ENCODE results near the gene CSH2.
A peak's percentile ranks its signal among the peaks of the same experiment; 100 is the strongest.
"Not testable (repeated sequence)": the region's sequence is repeated elsewhere in the genome, so short reads cannot be mapped to it uniquely, and the experiment has no call there.

Gene CSH2

DNA sequence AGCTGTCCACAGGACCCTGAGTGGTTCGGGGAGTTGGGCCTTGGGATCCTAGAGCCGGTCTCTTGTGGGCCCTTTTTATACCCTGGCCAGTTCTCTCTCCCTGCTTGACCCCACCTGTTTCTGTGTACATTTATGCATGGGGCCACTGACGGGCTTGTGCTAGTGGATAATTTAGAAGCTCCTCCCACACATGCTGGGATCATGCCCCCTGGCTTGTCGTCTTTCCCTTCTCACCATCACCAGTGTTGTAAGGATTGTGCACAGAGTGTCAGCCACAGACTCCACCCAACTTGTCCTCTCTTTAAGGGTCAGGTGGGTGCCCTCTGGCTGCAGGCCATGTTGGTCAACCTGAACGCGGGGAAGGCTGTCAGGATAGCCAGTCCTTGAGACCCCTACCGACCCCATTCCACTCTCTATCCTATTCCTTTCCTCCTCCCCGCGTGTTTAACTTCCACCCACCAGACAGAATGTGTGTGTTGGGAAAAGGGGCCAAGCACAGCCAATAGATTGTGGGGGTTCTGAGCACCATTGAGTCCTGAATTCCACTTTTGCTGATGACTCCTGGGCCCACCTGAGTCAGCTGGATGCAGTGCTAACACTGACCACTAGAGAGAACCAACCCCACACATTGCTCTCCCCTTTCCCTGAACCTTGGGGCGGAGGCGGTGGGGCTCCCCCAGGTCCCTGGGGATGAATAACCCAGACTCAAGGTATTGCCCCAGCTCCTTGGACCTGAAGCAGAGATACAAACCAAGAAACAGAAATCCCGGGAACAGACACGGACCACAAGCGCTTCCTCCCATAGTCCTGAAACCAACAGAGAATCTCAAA, 23.3 kb upstream of the CSH2 start, which contains the start of gene CSH1:
TSS of gene CSH1 (minus strand) at position 51 of the 831 bp plus-strand sequence. CDS start 63 bp downstream, outside the sequence.
- not testable (repeated sequence) for DNase-seq (ENCODE audit: low read depth in 2 of 2, low spot score in 1 of 2)

DNA sequence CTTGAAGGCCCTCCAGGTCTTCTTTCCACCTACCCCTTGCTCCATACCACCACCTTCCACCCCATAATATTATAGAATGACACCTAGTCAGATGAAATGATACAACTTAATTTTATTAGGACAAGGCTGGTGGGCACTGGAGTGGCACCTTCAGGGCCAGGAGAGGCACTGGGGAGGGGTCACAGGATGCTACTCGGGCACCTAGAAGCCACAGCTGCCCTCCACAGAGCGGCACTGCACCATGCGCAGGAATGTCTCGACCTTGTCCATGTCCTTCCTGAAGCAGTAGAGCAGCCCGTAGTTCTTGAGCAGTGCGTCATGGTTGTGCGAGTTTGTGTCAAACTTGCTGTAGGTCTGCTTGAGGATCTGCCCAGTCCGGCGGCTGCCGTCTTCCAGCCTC, 21.3 kb upstream of the CSH2 start:
- not testable (repeated sequence) for DNase-seq (ENCODE audit: low read depth in 2 of 2, low spot score in 1 of 2)

DNA sequence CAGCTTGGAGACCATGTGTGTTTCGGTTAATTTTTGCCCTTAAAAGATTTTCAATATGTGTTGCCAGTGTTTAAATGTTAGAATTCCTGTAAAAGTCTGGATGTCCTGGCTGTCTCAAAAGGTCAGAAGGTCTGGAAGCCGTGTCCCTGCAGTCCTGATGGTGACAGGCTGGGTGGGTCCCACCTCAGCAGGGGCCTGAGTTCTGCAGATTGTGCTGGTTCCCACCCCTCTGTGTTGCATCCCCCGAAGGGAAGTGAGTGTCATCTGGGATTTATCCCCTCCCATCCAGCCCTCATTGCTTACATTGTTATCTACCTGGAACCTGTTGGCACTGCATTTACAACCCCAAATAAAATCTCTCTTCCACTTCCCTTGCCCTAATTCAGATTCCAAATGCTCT, 20.5 kb upstream of the CSH2 start:
- not testable (repeated sequence) for DNase-seq (ENCODE audit: low read depth in 2 of 2, low spot score in 1 of 2)

DNA sequence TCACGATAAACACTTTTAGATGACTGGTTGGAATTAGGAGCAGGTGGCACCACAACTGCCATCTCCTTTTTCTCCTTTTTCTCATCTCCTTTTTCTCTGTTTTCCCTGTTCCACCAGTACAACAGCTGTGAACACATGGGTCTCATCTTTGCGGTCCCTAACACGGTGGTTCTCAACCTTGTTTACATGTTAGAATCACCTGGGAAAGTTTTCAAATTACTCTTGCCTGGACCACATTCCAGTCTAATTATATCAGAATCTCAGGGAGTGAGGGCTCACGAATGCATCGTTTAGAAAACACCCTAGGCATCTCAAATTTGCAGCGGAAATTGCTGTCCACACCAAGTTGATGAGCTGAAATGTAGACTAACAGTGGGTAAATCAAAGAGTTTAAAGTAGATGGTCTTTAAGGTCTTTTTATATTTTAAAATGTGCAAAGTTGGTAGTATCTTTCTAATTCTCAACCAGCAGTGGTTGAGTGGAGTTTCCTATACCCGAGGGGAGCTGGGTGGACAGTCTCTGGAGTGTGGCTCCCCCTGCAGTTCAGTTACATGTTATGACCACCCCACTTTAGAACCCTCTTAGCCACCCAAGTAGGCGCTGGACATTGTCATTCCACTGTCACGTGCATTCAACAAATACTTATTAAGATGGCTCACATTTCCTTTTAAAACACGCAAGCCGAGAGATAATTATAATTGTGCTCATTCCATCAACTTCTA, 19.0 kb upstream of the CSH2 start:
- not testable (repeated sequence) for DNase-seq (ENCODE audit: low read depth in 2 of 2, low spot score in 1 of 2)

DNA sequence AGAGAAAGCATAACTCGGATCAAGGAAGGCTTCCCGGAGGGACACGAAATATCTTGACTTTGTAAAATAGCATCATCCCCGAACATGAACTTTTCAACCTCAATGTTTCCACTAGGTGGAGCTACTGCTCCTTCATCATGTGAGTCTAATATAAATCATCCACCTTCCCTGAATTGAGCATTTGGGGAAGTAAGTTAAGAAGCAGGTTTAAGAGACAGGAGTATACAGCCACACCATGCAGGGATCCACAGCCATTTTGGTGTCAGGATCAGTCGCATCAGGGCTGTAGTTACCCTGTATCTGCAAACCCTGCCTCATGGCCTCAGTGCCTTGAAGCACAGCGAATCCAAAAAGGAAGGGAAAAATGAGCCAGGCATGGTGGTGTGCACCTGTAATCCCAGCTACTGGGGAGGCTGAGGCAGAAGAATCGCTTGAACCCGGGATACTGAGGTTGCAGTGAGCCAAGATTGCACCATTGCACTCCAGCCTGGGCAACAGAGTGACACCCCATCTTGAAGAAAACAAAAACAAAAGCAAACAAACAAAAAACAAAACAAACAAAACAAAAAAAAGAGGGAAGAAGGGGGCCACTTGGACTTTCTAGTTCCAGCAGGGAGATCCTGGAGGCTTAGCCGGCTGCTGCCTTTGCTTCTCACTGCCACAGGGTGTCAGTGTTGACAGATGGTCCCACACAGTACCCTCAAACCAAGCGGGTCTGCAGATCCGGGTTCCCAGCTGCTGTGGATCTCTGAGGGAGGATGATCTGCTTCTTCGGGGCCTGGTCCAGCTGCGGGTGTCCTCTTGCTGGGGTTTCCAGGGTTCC, 15.8 kb upstream of the CSH2 start:
- DNase-seq (ENCODE audit: low read depth in 2 of 2, low spot score in 1 of 2), result not testable (repeated sequence)

DNA sequence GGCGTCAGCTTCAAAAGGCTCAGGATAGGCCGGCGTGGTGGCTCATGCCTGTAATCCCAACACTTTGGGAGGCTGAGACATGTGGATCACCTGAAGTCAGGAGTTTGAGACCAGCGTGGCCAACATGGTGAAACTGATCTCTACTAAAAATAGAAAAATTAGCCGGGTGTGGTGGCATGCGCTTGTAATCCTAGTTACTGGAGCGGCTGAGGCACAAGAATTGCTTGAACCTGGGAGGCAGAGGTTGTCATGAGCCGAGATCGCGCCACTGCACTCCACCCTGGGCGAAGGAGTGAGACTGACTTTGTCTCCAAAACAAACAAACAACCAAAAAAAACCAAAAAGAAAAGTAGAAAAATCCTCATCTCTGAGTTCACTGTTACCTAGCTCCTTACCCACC, 11.6 kb upstream of the CSH2 start:
- DNase-seq (ENCODE audit: low read depth in 2 of 2, low spot score in 1 of 2), result not testable (repeated sequence)

DNA sequence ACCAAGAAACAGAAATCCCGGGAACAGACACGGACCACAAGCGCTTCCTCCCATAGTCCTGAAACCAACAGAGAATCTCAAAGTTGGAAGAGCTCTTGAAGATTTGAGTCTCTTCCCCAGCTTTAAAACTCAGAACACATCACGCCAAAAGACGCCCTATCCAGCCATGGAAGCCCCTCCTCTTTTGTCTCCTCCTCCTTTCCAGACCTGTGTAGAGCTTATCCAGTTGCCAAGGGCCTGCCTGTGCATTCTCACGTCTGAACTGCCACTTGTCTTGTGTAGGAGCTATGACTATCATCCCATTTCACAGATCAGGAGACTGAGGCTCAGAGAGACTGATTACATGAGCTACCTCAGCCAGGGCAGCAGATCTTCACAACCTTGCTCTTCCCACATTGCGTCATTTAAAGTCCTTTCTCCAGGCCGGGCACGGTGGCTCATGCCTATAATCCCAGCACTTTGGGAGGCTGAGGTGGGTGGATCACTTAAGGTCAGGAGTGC, 9.2 kb upstream of the CSH2 start:
- DNase-seq (ENCODE audit: low read depth in 2 of 2, low spot score in 1 of 2), result not testable (repeated sequence)

DNA sequence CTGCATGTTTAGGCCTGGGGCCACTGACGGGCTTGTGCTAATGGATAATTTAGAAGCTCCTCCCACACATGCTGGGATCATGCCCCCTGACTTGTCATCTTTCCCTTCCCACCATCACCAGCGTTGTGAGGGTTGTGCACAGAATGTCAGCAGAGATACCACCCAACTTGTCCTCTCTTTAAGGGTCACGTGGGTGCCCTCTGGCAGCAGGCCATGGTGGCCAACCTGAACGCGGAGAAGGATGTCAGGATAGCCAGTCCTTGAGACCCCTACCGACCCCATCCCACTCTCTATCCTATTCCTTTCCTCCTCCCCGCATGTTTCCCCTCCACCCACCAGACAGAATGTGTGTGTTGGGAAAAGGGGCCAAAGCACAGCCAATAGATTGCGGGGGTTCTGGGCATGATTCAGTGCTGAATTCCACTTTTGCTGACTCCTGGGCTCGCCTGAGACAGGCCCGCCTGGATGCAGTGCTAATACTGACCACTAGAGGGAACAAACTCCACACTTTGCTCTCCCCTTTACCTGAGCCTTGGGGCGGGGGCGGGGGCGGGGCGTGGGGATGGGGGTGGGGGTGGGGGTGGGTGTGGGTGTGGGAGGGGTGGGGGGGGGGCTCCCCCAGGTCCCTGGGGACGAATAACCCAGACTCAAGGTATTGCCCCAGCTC, 8.6 kb upstream of the CSH2 start, which contains the start of gene GH2:
TSS of gene GH2 (minus strand) at position 10 of the 667 bp plus-strand sequence. CDS start 143 bp downstream, outside the sequence.
- DNase-seq (ENCODE audit: low read depth in 2 of 2, low spot score in 1 of 2), result peak; percentile 11 to 24

DNA sequence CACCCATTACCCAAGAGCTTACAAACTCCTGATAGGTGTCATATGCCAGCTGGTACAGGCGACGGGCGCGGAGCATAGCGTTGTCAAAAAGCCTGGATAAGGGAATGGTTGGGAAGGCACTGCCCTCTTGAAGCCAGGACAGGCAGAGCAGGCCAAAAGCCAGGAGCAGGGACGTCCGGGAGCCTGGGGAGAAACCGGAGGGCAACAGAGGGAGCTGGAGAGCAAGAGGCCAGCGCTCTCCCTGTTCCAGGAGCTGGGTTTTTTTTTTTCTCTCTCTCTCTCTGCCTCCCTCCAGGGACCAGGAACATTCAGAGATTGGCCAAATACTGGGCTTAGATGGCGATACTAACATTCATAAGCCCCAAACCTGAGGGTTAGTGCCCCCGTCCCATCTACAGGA, 7.9 kb upstream of the CSH2 start:
- not testable (repeated sequence) for DNase-seq (ENCODE audit: low read depth in 2 of 2, low spot score in 1 of 2)

DNA sequence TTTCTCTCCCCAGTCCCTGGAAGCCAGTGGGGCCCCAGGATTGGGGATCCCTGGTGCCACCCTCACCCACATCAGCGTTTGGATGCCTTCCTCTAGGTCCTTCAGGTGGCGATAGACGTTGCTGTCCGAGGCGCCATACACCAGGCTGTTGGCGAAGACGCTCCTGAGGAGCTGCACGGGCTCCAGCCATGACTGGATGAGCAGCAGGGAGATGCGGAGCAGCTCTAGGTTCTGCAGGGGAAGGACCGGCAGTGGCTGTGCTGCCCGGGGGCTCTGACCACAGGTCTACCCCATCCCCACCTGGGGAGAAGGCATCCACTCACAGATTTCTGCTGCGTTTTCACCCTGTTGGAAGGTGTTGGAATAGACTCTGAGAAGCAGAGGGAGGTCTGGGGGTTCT, 7.2 kb upstream of the CSH2 start:
- DNase-seq (ENCODE audit: low read depth in 2 of 2, low spot score in 1 of 2), result no peak

DNA sequence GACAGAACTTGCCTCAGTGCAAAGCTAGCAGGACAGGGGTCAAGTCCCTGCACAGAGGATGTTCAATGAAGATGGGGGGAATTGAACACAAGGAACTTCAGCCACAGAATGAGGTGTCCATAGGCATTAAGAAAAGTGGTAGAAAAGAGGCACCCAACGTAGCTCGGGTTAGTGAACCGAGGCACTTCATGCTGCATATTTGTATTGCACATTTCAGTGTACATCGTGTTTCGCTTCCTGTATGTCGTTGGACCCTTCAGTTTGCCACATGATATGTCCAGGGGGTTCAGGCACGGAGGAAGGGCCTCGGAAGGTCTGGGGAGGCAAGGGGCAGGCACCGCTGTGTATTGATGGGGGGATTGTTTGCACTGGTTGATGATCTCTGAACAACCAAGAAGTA, 4.9 kb upstream of the CSH2 start:
- DNase-seq (ENCODE audit: low read depth in 2 of 2, low spot score in 1 of 2), result not testable (repeated sequence)

DNA sequence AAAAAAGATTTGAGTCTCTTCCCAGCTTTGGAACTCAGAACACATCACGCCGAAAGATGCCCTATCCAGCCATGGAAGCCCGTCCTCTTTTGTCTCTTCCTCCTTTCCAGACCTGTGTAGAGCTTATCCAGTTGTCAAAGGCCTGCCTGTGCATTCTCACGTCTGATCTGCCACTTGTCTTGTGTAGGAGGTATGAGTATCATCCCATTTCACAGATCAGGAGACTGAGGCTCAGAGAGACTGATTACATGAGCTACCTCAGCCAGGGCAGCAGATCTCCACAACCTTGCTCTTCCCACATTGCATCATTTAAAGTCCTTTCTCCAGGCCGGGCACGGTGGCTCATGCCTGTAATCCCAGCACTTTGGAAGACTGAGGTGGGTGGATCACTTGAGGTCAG, 1.2 kb upstream of the CSH2 start:
- DNase-seq (ENCODE audit: low read depth in 2 of 2, low spot score in 1 of 2), result not testable (repeated sequence)

DNA sequence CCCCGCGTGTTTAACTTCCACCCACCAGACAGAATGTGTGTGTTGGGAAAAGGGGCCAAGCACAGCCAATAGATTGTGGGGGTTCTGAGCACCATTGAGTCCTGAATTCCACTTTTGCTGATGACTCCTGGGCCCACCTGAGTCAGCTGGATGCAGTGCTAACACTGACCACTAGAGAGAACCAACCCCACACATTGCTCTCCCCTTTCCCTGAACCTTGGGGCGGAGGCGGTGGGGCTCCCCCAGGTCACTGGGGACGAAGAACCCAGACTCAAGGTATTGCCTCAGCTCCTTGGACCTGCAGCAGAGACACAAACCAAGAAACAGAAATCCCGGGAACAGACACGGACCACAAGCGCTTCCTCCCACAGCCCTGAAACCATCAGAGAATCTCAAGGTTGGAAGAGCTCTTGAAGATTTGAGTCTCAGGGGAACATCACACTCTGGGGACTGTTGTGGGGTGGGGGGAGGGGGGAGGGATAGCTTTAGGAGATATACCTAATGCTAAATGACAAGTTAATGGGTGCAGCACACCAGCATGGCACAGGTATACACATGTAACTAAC, 667 bp upstream of the CSH2 start:
- DNase-seq (ENCODE audit: low read depth in 2 of 2, low spot score in 1 of 2), result not testable (repeated sequence)

DNA sequence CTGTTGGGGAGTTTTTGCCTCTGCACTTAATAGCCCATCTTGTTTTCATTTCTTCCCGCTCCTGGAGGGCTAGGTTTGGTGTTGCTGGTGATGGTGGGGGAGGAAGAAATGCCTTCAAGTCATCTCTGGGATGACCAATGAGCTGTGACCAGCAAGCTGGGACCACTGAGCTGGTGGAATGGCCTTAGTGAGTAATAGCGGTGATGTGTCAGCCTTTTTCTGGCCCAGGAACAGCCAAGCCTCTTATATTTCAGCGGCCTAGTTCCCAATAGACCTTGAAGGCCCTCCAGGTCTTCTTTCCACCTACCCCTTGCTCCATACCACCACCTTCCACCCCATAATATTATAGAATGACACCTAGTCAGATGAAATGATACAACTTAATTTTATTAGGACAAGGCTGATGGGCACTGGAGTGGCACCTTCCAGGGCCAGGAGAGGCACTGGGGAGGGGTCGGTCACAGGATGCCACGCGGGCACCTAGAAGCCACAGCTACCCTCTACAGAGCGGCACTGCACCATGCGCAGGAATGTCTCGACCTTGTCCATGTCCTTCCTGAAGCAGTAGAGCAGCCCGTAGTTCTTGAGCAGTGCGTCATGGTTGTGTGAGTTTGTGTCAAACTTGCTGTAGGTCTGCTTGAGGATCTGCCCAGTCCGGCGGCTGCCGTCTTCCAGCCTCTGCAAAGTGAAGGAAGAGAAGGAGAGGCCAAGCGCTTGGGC, 1.7 kb downstream of the CSH2 start:
- DNase-seq (ENCODE audit: low read depth in 2 of 2, low spot score in 1 of 2), result not testable (repeated sequence)

DNA sequence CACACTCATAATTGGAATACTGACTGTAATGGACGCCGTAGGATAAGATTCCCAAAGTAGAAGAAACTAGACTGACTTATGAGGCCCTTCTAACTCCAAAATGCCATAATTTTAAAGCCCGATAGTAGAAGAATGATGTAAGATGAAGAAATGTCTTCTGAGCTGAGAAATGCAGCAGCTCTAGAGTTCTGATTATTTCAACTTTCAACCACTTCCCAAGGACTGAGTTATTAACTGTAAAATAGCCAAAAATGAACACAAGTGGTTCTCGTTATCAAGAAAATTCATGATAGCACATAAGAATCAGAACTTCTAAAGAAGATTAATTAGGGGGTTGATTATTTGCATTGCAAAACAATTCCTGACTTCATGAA, 3.2 kb downstream of the CSH2 start:
- DNase-seq (ENCODE audit: low read depth in 2 of 2, low spot score in 1 of 2), result not testable (repeated sequence)

DNA sequence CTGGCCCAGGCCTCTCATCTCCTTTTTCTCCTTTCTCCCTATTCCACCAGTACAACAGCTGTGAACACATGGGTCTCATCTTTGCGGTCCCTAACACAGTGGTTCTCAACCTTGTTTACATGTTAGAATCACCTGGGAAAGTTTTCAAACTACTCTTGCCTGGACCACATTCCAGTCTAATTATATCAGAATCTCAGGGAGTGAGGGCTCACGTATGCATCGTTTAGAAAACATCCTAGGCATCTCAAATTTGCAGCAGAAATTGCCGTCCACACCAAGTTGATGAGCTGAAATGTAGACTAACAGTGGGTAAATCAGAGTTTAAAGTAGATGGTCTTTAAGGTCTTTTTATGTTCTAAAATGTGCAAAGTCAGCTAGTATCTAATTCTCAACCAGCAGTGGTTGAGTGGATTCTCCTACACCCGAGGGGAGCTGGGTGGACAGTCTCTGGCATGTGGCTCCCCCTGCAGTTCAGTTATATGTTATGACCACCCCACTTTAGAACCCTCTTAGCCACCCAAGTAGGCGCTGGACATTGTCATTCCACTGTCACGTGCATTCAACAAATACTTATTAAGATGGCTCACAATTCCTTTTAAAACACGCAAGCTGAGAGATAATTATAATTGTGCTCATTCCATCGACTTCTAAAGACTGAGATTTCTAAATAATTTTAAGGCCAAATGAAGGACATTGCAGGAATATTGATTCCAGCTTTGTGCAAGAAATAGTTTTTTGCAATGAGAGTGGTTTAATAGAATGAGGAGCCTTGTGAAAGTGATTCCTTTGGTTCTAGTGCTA, 3.8 kb downstream of the CSH2 start:
- DNase-seq (ENCODE audit: low read depth in 2 of 2, low spot score in 1 of 2), result not testable (repeated sequence)

DNA sequence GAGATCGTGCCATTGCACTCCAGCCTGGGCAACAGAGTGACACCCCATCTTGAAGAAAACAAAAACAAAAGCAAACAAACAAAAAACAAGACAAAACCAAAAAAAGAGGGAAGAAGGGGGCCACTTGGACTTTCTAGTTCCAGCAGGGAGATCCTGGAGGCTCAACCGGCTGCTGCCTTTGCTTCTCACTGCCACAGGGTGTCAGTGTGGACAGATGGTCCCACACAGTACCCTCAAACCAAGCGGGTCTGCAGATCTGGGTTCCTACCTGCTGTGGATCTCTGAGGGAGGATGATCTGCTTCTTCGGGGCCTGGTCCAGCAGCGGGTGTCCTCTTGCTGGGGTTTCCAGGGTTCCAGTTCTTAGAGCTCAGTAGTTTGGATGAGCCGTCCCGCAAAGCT, 6.9 kb downstream of the CSH2 start:
- not testable (repeated sequence) for DNase-seq (ENCODE audit: low read depth in 2 of 2, low spot score in 1 of 2)

DNA sequence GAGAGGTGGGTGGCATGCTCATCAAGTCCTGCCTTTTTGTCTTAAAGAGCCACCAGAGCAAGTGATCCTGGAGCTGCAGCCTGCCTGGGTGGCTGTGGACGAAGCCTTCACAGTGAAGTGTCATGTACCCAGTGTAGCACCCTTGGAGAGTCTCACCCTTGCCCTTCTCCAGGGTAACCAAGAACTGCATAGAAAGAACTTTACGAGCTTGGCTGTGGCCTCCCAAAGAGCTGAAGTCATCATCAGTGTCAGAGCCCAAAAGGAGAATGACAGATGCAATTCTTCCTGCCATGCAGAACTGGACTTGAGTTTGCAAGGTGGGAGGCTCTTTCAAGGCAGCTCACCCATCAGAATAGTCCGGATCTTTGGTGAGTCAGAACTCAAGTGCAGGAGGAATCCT, 14.2 kb downstream of the CSH2 start:
- DNase-seq (ENCODE audit: low read depth in 2 of 2, low spot score in 1 of 2), result no peak

DNA sequence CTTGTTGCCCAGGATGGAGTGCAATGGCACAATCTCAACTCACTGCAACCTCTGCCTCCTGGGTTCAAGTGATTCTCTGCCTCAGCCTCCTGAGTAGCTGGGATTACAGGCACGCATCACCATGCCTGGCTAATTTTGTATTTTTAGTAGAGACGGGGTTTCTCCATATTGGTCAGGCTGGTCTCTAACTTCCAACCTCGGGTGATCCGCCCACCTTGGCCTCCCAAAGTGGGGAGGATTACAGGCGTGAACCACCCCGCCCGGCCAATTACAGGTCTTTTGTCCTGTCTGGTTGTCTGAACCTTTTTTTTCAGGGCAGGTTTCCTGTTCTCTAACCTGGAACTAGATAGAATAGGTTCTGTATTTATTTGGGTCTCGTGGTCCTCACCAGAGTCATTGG, 17.1 kb downstream of the CSH2 start:
- not testable (repeated sequence) for DNase-seq (ENCODE audit: low read depth in 2 of 2, low spot score in 1 of 2)
